Rectal smooth muscle tissue (tissue), 1 donor: ENCODE results near the gene SGCA.

ENCODE experiments used
- H3K27ac ChIP-seq: one replicate; pipeline ENCODE4 v1.7.0; 2013; ENCODE audit warnings: low read depth, low read length, inconsistent platforms
- H3K27me3 ChIP-seq: one replicate; pipeline ENCODE4 v1.7.0; 2013; ENCODE audit warnings: low read length; ENCODE audit not compliant: control insufficient read depth, insufficient read depth
- H3K36me3 ChIP-seq: one replicate; pipeline ENCODE4 v1.7.0; 2013; ENCODE audit warnings: low read length; ENCODE audit not compliant: control insufficient read depth, insufficient read depth
- H3K4me1 ChIP-seq: one replicate; pipeline ENCODE4 v1.7.0; 2013; ENCODE audit warnings: low read length; ENCODE audit not compliant: control insufficient read depth, insufficient read depth
- H3K4me3 ChIP-seq: one replicate; pipeline ENCODE4 v1.7.0; 2013; ENCODE audit warnings: low read length
- H3K9ac ChIP-seq: one replicate; pipeline ENCODE4 v1.7.0; 2013; ENCODE audit warnings: low read length

Gene SGCA

GRCh38 chr17:50186661-50187393 lies 21.0 kb downstream of the SGCA start:
- H3K4me3 ChIP-seq = no peak overlapping the region
- H3K27me3 ChIP-seq = no peaks in the 10 kb centered on the region
- H3K9ac ChIP-seq = no peak overlapping the region
- H3K4me1 ChIP-seq = peaks cover 7% of the 10 kb centered on the region
- peaks cover 57% of the 10 kb centered on the region for H3K36me3 ChIP-seq
- H3K27ac ChIP-seq = no peak overlapping the region

- H3K27ac ChIP-seq = no peak overlapping the region
- no peak overlapping the region for H3K4me3 ChIP-seq
- no peak overlapping the region for H3K9ac ChIP-seq
- peaks cover 8% of the 10 kb centered on the region for H3K4me1 ChIP-seq
- no peaks in the 10 kb centered on the region for H3K27me3 ChIP-seq
- peaks cover 62% of the 10 kb centered on the region for H3K36me3 ChIP-seq
Observed at GRCh38 chr17:50187394-50187725, 21.6 kb downstream of the SGCA start.

- Histone ChIP-seq H3K27me3 (no peaks in the 10 kb centered on the region), H3K36me3 (peaks cover 68% of the 10 kb centered on the region), H3K27ac (peak overlapping the region; percentile 4), H3K9ac (no peak overlapping the region), H3K4me1 (peaks cover 10% of the 10 kb centered on the region), H3K4me3 (no peak overlapping the region)
Observed at GRCh38 chr17:50187751-50188530, 22.1 kb downstream of the SGCA start.

GRCh38 chr17:50188531-50188920 lies 22.7 kb downstream of the SGCA start:
- no peaks in the 10 kb centered on the region for H3K27me3 ChIP-seq
- peaks cover 10% of the 10 kb centered on the region for H3K4me1 ChIP-seq
- no peak overlapping the region for H3K4me3 ChIP-seq
- no peak overlapping the region for H3K9ac ChIP-seq
- peaks cover 71% of the 10 kb centered on the region for H3K36me3 ChIP-seq
- H3K27ac ChIP-seq = peak overlapping the region; percentile 4

- peak overlapping the region; percentile 4 for H3K27ac ChIP-seq
- H3K36me3 ChIP-seq = peaks cover 75% of the 10 kb centered on the region
- no peak overlapping the region for H3K4me3 ChIP-seq
- H3K4me1 ChIP-seq = peaks cover 10% of the 10 kb centered on the region
- H3K9ac ChIP-seq = no peak overlapping the region
- H3K27me3 ChIP-seq = no peaks in the 10 kb centered on the region
Observed at GRCh38 chr17:50188921-50189549, 23.2 kb downstream of the SGCA start.

- Histone ChIP-seq H3K27ac (peak overlapping the region; percentile 19), H3K4me3 (no peak overlapping the region), H3K4me1 (peaks cover 9% of the 10 kb centered on the region), H3K9ac (no peak overlapping the region), H3K27me3 (no peaks in the 10 kb centered on the region), H3K36me3 (peaks cover 80% of the 10 kb centered on the region)
Observed at GRCh38 chr17:50189550-50190292, 23.9 kb downstream of the SGCA start.

- peaks cover 85% of the 10 kb centered on the region for H3K36me3 ChIP-seq
- H3K27ac ChIP-seq = peak overlapping the region; percentile 19
- no peak overlapping the region for H3K9ac ChIP-seq
- no peaks in the 10 kb centered on the region for H3K27me3 ChIP-seq
- H3K4me3 ChIP-seq = no peak overlapping the region
- H3K4me1 ChIP-seq = peaks cover 7% of the 10 kb centered on the region
Observed at GRCh38 chr17:50190293-50190602, 24.4 kb downstream of the SGCA start.

GRCh38 chr17:50190603-50191358 lies 25.0 kb downstream of the SGCA start:
- Histone ChIP-seq H3K4me3 (no peak overlapping the region), H3K4me1 (peaks cover 7% of the 10 kb centered on the region), H3K9ac (no peak overlapping the region), H3K27ac (peak overlapping the region; percentile 19), H3K36me3 (peaks cover 87% of the 10 kb centered on the region), H3K27me3 (no peaks in the 10 kb centered on the region)

- Histone ChIP-seq H3K9ac (no peak overlapping the region), H3K4me3 (no peak overlapping the region), H3K27ac (peak overlapping the region; percentile 35), H3K36me3 (peaks cover 87% of the 10 kb centered on the region), H3K4me1 (peaks cover 10% of the 10 kb centered on the region), H3K27me3 (no peaks in the 10 kb centered on the region)
Observed at GRCh38 chr17:50191359-50192143, 25.7 kb downstream of the SGCA start.

GRCh38 chr17:50192144-50192617 lies 26.4 kb downstream of the SGCA start:
- no peak overlapping the region for H3K4me3 ChIP-seq
- peaks cover 86% of the 10 kb centered on the region for H3K36me3 ChIP-seq
- no peak overlapping the region for H3K9ac ChIP-seq
- no peak overlapping the region for H3K27ac ChIP-seq
- no peaks in the 10 kb centered on the region for H3K27me3 ChIP-seq
- H3K4me1 ChIP-seq = peaks cover 16% of the 10 kb centered on the region

GRCh38 chr17:50192618-50193291 lies 26.9 kb downstream of the SGCA start:
- Histone ChIP-seq H3K36me3 (peaks cover 86% of the 10 kb centered on the region), H3K4me1 (peaks cover 22% of the 10 kb centered on the region), H3K4me3 (no peak overlapping the region), H3K27ac (peak overlapping the region; percentile 17), H3K9ac (no peak overlapping the region), H3K27me3 (no peaks in the 10 kb centered on the region)
